Measurements from ENCODE around the gene SPESP1. TPM values are rescaled to one million over a fixed set of nuclear protein-coding genes. Genes with fewer than 3 reads are reported as not detected.

Gene SPESP1
- total RNA-seq, 4 donors from 2014 or later: 2.7 to 10.1 (median 5.1) TPM

GRCh38 chr15:68993276-68993675 is 63.0 kb downstream of the SPESP1 start:
- Histone ChIP-seq H3K4me1 (no peaks in the 10 kb centered on the region), H3K4me3 (replicated peaks in 1 of 3) (no peak overlapping the region), H3K27ac (no peak overlapping the region), H3K27me3 (no peaks in the 10 kb centered on the region), H3K9me3 (no peaks in the 10 kb centered on the region), H3K36me3 (no peaks in the 10 kb centered on the region)
- 97 to 98% methylated on average over 6 of the region's 6 CpGs for WGBS, 2 donors
- no peak for DNase-seq
- intact Hi-C loops (cut with DNase I): no loop called here
- TF ChIP-seq POLR2A (IDR thresholded peaks at IDR 0.05): no peak
- TF ChIP-seq CTCF (IDR thresholded peaks at IDR 0.05): no peak

- no peaks in the 10 kb centered on the region for H3K36me3 ChIP-seq
- no peaks in the 10 kb centered on the region for H3K9me3 ChIP-seq
- intact Hi-C loops (cut with DNase I): no loop called here
- TF ChIP-seq CTCF (IDR thresholded peaks at IDR 0.05) (no peak), POLR2A (IDR thresholded peaks at IDR 0.05) (no peak)
- H3K4me3 ChIP-seq (replicated peaks in 1 of 3): no peak overlapping the region
- H3K4me1 ChIP-seq: no peaks in the 10 kb centered on the region
- no peak overlapping the region for H3K27ac ChIP-seq
- DNase-seq: no peak
- WGBS, 2 donors: 72 to 84% methylated on average over 2 of the region's 2 CpGs
- no peaks in the 10 kb centered on the region for H3K27me3 ChIP-seq
Measured at GRCh38 chr15:68994149-68994548, 63.8 kb downstream of the SPESP1 start.

- DNase-seq: no peak
- no peak overlapping the region for H3K27ac ChIP-seq
- H3K4me3 ChIP-seq (replicated peaks in 1 of 3): no peak overlapping the region
- no peaks in the 10 kb centered on the region for H3K27me3 ChIP-seq
- no peaks in the 10 kb centered on the region for H3K36me3 ChIP-seq
- 92 to 95% methylated on average over 9 of the region's 9 CpGs for WGBS, 2 donors
- no peaks in the 10 kb centered on the region for H3K9me3 ChIP-seq
- TF ChIP-seq POLR2A (IDR thresholded peaks at IDR 0.05): no peak
- no peak for TF ChIP-seq CTCF (IDR thresholded peaks at IDR 0.05)
- intact Hi-C loops (cut with DNase I): no loop called here
- H3K4me1 ChIP-seq: no peaks in the 10 kb centered on the region
Measured at GRCh38 chr15:68994981-68995761, 64.8 kb downstream of the SPESP1 start.

Other genes starting within 250 kb of the SPESP1 start
- gene ANP32A, start 109.6 kb upstream of the SPESP1 start, total RNA-seq: 100 to 1,000 TPM in 1 of 4 donors, 10 to 100 TPM in 3; 65.4 to 116 (median 79.5) TPM
- under 1 TPM; 0.22 to 0.88 (median 0.50) TPM for gene NOX5, start 84.2 kb downstream of the SPESP1 start, total RNA-seq
- 10 to 100 TPM in 3 of 4 donors, 1 to 10 TPM in 1; 7.6 to 16.1 (median 11.9) TPM for gene GLCE, start 230.1 kb downstream of the SPESP1 start, total RNA-seq

All from thyroid gland (tissue), 4 donors.